Stomach smooth muscle (tissue), 2 donors: ENCODE results near the gene TRIM7.
"Not testable (repeated sequence)": the region's sequence is repeated elsewhere in the genome, so short reads cannot be mapped to it uniquely, and the experiment has no call there.

Experiments used
- H3K27ac ChIP-seq: one replicate; pipeline ENCODE4 v1.7.0; 2013; ENCODE audit warnings: mild to moderate bottlenecking, low read length, inconsistent platforms
- H3K27me3 ChIP-seq, 2 donors: one replicate each; pipeline ENCODE4 v1.7.0; 2013; ENCODE audit warnings: low read length in 2 of 2; ENCODE audit not compliant: insufficient read depth in 2 of 2, control insufficient read depth in 1 of 2
- H3K36me3 ChIP-seq, 2 donors: one replicate each; pipeline ENCODE4 v1.7.0; 2013; ENCODE audit warnings: low read length in 2 of 2; ENCODE audit not compliant: control insufficient read depth in 2 of 2, insufficient read depth in 2 of 2
- H3K4me1 ChIP-seq: one replicate; pipeline ENCODE4 v1.7.0; 2013; ENCODE audit warnings: low read length; ENCODE audit not compliant: control insufficient read depth, insufficient read depth
- H3K4me3 ChIP-seq, 2 donors: one replicate each; pipeline ENCODE4 v1.7.0; 2013; ENCODE audit warnings: low read length in 2 of 2
- H3K9ac ChIP-seq, 2 donors: one replicate each; pipeline ENCODE4 v1.7.0; 2013; ENCODE audit warnings: low read length in 2 of 2, mild to moderate bottlenecking in 1 of 2
- H3K9me3 ChIP-seq, 2 donors: one replicate each; pipeline ENCODE4 v1.7.0; 2013; ENCODE audit warnings: low read length in 2 of 2; ENCODE audit not compliant: control insufficient read depth in 2 of 2
- donor health status: healthy.
- donor health status: Pancreatic carcinoma.

TRIM7 gene

DNA sequence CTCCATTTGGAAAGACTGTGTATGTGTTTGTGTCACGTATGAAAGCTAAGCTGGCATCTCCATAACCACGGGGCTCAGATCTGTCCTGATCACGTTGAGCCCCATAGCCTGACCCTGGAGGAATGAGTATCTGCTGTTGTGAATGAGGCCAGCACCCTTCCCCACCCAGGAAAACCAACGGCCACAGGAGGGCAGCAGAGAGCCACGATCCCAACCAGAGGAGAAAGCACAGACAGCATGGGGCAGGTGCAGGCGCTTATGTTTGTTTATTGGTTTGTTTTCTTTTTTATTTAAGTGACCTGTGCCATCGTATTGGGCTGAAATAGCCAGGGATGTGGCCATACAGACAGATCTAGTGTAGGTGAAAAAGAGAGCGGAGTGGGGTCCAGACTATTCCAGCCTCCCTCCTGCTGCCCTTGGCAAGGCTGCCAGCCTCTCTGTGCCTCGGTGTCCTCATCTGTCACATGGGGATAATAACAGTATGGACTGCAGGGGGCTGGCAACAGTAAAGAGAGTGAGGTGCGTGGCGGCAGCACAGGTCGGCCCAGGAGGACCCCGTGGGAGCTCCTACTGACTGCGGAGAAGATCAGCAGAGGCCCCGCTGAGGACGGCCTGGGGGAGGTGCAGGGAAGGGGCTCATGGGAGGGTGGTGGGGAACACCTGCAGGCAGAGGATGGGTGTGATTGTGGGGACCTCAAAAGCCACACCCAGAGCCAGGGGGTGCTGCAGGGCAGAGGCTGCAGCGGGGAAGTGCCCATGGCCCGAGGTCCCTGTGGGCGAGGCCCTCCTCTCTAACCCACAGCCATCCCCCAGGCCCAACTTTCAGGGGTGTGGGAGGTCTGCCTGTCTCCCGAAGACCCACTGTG, 45.5 kb downstream of the TRIM7 start:
- no peaks in the 10 kb centered on the region for H3K9me3 ChIP-seq
- peak overlapping the region; percentile 69 for H3K27ac ChIP-seq
- peaks cover 9% of the 10 kb centered on the region for H3K4me1 ChIP-seq
- peaks cover 6 to 9% of the 10 kb centered on the region in 2 donors for H3K27me3 ChIP-seq
- no peaks in the 10 kb centered on the region for H3K36me3 ChIP-seq
- peak overlapping the region in 1 of 2 donors; percentile 61 for H3K9ac ChIP-seq
- peak overlapping the region; percentile 59 to 61 for H3K4me3 ChIP-seq

DNA sequence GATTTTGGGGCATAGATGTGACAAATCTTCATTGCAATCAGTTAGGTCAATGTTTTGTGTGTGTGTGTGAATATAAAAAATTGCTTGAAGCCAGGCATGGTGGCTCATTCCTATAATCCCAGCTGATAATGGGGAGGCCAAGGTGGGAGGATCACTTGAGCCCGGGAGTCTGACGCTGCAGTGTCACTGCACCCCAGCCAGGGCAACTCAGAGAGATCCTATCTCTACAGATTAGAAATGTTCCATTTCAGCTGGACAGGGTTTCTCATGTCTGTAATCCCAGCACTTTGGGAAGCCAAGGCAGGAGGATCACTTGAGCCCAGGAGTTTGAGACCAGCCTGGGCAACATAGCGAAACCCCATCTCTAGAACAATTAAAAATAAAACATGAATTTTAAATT, 46.1 kb downstream of the TRIM7 start:
- H3K9me3 ChIP-seq = no peaks in the 10 kb centered on the region
- H3K27me3 ChIP-seq = peaks cover 4 to 5% of the 10 kb centered on the region in 2 donors
- H3K4me3 ChIP-seq = no peak overlapping the region
- H3K27ac ChIP-seq = no peak overlapping the region
- peaks cover 9% of the 10 kb centered on the region for H3K4me1 ChIP-seq
- no peaks in the 10 kb centered on the region for H3K36me3 ChIP-seq
- H3K9ac ChIP-seq = no peak overlapping the region

- no peak overlapping the region for H3K4me3 ChIP-seq
- peaks cover 3 to 4% of the 10 kb centered on the region in 2 donors for H3K27me3 ChIP-seq
- H3K9ac ChIP-seq = no peak overlapping the region
- no peak overlapping the region for H3K27ac ChIP-seq
- peaks cover 9% of the 10 kb centered on the region for H3K4me1 ChIP-seq
- peaks cover 0 to 4% of the 10 kb centered on the region in 2 donors for H3K9me3 ChIP-seq
- H3K36me3 ChIP-seq = no peaks in the 10 kb centered on the region
Measured at GRCh38 chr5:181156758-181157157, 48.2 kb downstream of the TRIM7 start.

GRCh38 chr5:181153814-181154213, 51.2 kb downstream of the TRIM7 start:
- Histone ChIP-seq H3K9ac (no peak overlapping the region), H3K4me1 (no peaks in the 10 kb centered on the region), H3K27me3 (peaks cover 14 to 17% of the 10 kb centered on the region in 2 donors), H3K27ac (no peak overlapping the region), H3K9me3 (peaks cover 0 to 4% of the 10 kb centered on the region in 2 donors), H3K4me3 (no peak overlapping the region), H3K36me3 (no peaks in the 10 kb centered on the region)

DNA sequence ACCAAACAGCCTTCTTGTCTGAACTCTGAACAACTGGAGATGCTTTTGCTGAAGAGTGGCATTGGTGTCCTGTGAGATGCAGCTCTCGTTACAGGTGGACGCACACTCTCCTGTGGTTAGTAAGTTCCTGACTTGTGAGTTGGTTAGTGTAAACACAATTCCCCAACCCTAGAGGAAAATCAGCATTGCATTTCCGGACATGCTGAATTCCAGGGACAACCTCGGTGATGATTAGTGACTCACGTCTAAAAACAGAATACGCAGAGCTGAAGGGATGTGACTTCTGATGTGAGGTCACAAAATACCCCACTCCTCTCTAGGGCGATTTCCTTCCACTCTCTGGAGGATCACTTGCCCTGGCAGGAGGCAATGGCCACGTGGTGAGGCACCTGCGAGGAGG, 52.6 kb downstream of the TRIM7 start:
- H3K27me3 ChIP-seq = peaks cover 17 to 20% of the 10 kb centered on the region in 2 donors

GRCh38 chr5:181151146-181151545, 53.9 kb downstream of the TRIM7 start:
- no peak overlapping the region for H3K27ac ChIP-seq
- peaks cover 17 to 20% of the 10 kb centered on the region in 2 donors for H3K27me3 ChIP-seq

More for the DNA sequence above, 52.6 kb downstream of the TRIM7 start:
- H3K4me1 ChIP-seq = no peaks in the 10 kb centered on the region
- H3K9ac ChIP-seq = no peak overlapping the region
- peaks cover 0 to 4% of the 10 kb centered on the region in 2 donors for H3K9me3 ChIP-seq
- H3K36me3 ChIP-seq = no peaks in the 10 kb centered on the region
- no peak overlapping the region for H3K27ac ChIP-seq
- H3K4me3 ChIP-seq = no peak overlapping the region

GRCh38 chr5:181149806-181150733, 54.9 kb downstream of the TRIM7 start:
- H3K4me1 ChIP-seq = no peaks in the 10 kb centered on the region
- H3K4me3 ChIP-seq = no peak overlapping the region
- no peak overlapping the region for H3K27ac ChIP-seq
- H3K27me3 ChIP-seq = peaks cover 14 to 20% of the 10 kb centered on the region in 2 donors
- no peak overlapping the region for H3K9ac ChIP-seq
- H3K9me3 ChIP-seq = peaks cover 0 to 4% of the 10 kb centered on the region in 2 donors
- no peaks in the 10 kb centered on the region for H3K36me3 ChIP-seq

More at GRCh38 chr5:181151146-181151545, 53.9 kb downstream of the TRIM7 start:
- Histone ChIP-seq H3K4me3 (no peak overlapping the region), H3K36me3 (no peaks in the 10 kb centered on the region), H3K9ac (no peak overlapping the region), H3K9me3 (peaks cover 0 to 4% of the 10 kb centered on the region in 2 donors), H3K4me1 (no peaks in the 10 kb centered on the region)

GRCh38 chr5:181149355-181149754, 55.6 kb downstream of the TRIM7 start:
- H3K36me3 ChIP-seq = no peaks in the 10 kb centered on the region
- peaks cover 14 to 17% of the 10 kb centered on the region in 2 donors for H3K27me3 ChIP-seq
- no peak overlapping the region for H3K9ac ChIP-seq
- no peaks in the 10 kb centered on the region for H3K4me1 ChIP-seq
- peaks cover 0 to 4% of the 10 kb centered on the region in 2 donors for H3K9me3 ChIP-seq
- no peak overlapping the region for H3K27ac ChIP-seq
- no peak overlapping the region for H3K4me3 ChIP-seq

DNA sequence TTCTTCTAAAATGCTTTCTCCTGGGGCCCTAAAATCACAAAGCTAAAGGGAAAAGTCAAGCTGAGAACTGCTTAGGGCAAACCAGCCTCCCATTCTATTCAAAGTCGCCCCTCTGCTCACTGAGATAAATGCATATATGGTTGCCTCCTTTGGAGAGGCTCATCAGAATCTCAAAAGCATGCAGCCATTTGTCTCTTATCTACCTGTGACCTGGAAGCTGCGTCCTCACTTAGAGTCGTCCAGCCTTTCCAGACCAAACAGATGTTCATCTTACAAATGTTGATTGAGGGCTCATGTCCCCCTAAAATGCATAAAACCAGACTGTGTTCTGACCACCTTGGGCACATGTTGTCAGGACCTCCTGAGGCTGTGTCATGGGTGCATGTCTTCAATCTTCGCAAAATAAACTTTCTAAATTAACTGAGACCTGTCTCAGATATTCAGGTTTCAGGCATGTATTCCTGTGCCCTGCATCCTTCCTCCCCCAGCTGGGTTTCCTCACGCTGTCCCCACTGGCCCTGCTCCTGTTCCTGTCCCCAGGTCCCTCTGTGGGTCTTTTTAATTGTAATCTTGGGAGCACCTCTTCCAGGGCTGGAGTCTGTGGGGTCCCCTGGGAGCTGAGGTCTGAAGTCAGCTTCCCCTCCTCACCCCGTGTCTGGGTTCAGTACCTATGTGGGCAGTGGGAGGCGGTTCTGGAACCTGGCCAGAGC, 57.9 kb downstream of the TRIM7 start, which contains the start of gene OR2V2:
OR2V2 (plus strand) TSS at position 660 of the 710 bp plus-strand sequence. CDS start 7,357 bp downstream, outside the sequence.
- not testable (repeated sequence) for H3K9ac ChIP-seq, H3K9me3 ChIP-seq, H3K36me3 ChIP-seq, H3K27ac ChIP-seq, H3K4me1 ChIP-seq, H3K4me3 ChIP-seq
- H3K27me3 ChIP-seq = peaks cover 14 to 21% of the 10 kb centered on the region in 2 donors

- H3K27me3 ChIP-seq = peaks cover 8 to 14% of the 10 kb centered on the region in 2 donors
Measured at GRCh38 chr5:181145133-181145532, 59.9 kb downstream of the TRIM7 start.

More at GRCh38 chr5:181145133-181145532, 59.9 kb downstream of the TRIM7 start:
- Histone ChIP-seq H3K9ac (no peak overlapping the region), H3K4me1 (no peaks in the 10 kb centered on the region), H3K36me3 (no peaks in the 10 kb centered on the region), H3K9me3 (no peaks in the 10 kb centered on the region), H3K27ac (no peak overlapping the region), H3K4me3 (no peak overlapping the region)
